CD4-positive, alpha-beta T cell treated with Interleukin-4 for 4 hours (primary cell): ENCODE results near the gene ZNF331.

Experiments used
- DNase-seq: peaks from one replicate; pipeline ENCODE4 v3.0.0-alpha.2; 2020

Gene ZNF331

DNA sequence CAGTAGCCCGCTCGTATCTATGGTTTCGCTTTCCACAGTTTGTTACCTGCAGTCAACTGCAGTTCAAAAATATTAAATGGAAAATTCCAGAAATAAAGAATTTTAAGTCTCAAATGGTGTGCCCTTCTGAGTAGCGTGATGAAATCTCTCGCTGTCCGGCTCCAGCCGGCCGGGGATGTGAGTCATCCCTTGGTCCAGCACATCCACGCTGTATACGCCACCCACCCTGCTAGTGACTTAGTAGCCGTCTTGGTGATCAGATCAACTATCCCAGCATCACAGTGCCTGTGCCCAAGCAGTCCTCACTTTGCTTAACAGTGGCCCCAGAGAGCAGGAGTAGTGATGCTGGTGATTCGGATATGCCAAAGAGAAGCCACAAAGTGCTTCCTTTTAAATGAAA, 40.0 kb downstream of the ZNF331 start:
- DNase-seq: no peak

DNA sequence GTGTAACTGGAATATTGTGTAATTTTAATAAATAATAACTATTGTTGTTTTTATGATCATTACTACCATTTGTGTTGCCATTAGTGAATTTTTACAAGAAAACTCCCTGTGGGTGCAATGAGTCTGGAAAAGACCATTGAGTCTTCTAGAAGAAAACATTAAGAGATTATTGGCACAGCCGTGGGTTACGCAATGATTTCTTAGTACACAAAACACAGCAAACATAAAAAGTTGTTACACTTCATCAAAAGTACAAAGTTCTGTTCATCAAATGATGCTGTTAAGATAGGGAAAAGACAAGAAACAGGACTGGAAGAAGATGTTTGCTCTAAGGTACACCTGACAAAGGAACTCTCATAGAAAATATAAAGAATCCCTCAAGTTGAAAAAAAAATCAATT, 41.6 kb downstream of the ZNF331 start:
- no peak for DNase-seq

DNA sequence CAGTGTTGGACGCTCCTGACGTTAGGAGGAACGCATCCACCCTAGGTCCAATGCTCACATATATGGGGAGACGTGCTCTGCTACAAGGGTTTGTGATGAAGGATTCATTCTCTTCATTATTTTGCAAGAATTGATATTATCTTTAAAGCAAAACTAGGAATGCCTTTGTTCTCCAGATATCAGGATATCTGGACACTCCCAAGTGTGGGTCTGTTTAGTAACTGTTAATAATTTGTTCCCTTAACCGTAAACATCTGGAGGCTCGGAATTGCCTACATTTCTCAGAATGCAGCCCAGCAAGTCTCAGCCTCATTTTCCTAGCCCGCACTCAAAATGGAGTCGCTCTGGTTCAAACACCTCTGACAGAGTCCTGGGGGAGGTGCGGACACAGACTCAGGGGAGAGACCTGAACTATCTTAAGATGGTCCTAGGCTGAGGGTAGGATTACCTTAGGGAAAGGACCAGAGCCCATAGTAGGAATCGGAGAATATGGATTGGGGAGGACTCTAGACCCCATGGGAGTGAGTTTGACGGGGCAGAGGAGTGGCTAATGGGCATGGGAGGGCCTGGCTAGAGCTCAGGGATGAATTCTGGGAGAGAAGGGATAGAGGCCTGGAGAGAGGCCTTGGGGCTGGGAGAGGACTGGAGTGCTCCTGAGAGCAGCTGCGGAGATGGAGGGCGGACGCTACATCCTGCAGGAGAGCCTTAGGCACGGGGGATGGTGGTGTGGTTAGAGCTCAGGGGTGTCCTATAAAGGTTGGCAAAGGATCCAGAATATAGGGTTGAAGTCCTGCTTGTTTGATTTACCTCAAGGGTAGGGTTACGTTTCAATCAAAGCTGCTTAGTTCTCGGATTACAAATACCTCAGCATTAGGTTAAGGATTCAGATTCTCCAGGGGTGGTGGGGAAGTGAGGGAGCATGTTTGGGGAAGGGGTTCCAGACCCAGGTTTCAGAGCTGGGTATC, 43.2 kb downstream of the ZNF331 start:
- DNase-seq: no peak

DNA sequence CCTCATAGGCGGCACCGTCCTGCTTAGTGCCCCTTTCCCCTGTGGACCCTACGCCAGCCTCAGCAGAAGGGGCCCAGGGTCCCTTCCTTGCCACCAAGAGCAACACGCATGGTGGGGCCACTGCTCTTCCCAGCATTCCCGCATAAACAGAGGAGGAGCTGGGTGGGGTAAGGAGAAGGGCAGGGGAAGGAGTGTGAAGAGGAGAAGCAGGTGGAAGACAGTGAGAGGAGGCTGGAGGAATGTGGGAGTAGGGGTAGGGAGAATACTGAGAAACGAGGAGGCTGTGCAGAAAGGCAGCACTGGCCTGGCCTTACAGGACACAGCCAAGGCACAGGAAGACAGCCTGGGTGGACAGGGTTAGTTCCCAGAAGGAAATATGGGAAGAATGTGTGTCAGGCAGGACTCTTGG, 43.9 kb downstream of the ZNF331 start:
- no peak for DNase-seq

DNA sequence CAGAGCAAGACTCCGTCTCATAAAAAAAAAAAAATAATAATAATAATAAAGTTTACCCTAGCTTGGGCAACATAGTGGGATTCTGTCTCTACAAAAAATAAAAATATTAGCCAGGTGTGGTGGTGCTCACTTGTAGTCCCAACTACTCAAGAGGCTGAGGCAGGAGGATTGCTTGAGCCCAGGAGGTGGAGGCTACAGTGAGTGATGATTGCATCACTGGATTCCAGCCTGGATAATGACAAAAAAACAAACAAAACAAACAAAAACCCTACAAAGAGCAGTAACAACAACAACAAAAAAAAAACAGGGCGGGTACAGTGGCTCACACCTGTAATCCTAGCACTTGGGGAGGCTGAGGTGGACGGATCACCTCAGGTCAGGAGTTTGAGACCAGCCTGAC, 45.2 kb downstream of the ZNF331 start:
- DNase-seq: no peak

DNA sequence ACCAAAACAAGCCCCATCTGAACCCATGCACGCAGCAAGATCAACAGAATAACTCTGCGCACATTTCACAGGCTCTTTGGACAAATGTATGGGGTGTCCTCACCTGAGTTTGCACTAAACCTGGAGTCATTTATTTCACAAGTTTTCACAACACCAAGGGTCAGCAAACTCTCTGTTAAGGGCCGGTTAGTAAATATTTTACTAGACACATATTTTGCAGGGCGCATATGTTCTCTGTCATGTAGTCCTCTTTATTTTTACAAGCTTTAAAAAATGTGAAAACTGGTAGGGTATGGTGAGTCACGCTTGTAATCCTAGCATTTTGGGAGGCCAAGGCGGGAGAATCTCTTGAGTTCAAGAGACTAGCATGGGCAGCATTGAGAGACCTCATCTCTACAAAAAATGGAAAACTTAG, 48.3 kb downstream of the ZNF331 start:
- DNase-seq: no peak

DNA sequence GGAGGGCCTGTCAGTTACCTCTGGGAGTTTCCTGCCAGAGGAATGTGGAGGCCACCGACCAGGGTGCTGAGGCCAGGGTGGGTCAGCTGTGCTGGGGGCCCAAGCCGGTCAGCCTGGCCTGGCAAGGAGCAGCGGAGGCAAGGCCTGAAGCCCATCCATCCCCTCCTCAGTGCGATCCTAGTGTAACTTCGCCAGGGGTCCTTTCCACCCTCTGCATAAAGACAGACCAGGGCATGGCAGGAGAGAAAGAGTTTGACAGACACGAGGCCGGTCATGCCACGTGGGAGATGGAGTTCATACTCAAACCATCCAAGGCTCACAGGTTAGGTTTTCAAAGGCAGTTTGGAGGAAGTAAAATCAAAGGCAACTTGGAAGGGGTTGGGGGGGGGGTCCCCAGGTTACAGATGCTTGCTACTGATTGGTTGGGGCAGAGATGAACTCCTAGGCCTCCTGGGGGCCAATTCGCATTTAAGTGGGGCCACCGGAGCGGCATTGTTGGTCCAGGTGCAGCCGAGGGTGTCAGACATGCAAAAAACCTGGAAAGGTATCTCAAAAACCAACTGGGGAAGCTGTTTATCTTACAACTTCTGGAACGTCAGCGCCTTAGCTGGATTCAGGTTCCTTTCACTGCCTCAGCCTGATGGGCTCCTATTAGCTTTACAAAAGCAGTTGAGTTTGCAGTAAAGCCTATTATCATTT, 57.0 kb downstream of the ZNF331 start:
- no peak for DNase-seq

DNA sequence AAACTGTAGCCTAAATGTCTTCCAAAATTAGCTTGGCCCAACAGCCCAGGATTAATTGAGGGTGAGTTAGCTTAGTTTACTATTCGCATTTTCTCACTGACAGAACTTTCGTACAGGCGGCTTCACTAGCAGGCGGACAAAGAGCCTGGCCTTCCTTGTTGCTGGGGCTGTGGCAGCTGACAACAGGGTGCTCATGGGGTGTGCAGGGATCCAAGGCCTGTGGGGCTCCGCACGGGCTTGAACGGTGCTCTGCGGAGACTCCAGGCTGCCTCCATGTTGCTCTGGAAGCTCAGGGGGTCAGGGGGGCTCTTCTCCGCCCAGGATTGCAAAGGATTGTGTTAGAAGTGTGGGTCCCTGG, 57.5 kb downstream of the ZNF331 start:
- DNase-seq: no peak

DNA sequence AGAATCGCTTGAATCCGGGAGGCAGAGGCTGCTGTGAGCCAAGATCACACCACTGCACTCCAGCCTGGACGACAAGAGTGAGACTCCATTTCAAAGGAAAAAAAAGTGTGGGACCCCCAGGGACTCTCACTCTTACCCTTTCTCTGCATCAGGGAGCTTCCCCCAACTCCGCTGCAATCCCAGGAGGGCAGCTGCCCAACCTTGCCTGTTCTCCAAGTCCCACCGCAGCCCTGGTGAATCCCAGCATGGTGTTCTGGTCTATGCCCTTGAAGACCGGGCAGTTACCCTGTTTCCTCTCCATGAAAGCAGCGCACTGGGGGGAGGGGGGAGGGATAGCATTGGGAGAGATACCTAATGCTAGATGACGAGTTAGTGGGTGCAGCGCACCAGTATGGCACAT, 58.1 kb downstream of the ZNF331 start:
- DNase-seq: no peak

DNA sequence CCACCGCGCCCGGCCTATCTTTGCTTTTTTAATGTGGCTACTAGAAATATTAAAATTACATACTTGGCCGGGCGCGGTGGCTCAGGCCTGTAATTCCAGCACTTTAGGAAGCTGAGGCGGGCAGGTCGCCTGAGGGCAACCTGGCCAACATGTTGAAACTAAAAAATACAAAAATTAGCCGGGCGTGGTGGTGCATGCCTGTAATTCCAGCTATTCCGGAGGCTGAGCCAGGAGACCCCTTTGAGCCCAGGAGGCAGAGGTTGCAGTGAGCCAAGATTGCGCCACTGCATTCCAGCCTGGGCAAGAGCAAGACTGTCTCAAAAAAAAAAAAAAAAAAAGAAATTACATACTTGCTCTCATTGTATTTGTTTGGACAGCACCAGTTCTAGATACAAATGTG, 59.1 kb downstream of the ZNF331 start:
- no peak for DNase-seq

DNA sequence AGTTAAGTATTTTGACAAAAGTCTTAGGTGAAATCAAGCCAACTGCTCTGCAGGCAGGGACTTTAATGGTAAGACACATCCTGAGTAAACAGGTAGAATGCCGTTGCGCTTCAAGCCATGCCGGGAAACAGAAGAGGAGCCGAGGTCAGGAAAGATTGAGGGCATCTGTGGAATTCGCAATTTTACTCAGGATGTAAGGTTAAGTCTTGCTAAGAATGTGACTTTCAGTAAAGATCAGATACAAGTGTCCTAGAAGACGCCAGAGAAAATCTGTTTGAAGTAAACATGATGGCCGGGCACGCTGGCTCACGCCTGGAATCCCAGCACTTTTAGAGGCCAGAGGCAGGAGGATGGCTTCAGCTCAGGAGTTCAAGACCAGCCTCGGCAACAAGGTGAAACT, 60.4 kb downstream of the ZNF331 start:
- no peak for DNase-seq

DNA sequence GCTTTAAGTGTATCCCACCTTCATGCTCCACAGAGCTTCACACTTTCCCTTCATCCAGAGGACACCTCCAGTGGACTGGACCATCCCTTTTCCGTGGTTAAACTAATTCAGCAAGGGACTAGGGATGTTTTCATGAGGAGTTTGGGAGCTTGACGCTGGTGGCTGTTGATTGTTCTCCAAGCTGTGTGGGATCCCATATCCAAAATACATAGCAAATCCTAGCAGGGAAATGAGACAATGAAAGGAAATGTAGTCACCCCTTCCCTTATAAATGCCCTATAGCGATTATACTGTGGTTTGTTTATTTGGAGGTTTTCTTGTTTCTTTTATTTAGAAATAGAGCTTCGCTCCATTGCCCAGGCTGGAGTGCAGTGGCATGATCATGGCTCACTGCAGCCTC, 62.3 kb downstream of the ZNF331 start:
- DNase-seq: no peak

DNA sequence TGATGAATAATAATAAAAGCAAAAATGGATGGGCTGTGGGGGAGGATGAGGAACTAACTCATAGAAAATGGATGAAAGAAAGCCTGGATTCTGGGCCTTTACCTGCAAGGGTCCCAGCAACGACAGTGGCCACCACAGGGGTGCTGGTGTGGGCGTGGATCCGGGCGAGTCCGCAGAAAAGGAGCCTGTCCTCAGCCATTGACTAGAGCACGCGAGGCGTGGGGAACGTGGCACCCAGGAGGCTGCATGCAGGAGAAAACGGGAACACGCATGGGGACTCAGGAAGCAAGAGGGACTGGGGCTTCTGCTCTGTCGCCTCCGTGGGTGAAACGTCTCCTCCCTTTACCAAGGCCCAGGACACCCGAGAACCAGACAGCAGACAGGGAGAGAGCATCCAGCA, 68.1 kb downstream of the ZNF331 start:
- DNase-seq: no peak

DNA sequence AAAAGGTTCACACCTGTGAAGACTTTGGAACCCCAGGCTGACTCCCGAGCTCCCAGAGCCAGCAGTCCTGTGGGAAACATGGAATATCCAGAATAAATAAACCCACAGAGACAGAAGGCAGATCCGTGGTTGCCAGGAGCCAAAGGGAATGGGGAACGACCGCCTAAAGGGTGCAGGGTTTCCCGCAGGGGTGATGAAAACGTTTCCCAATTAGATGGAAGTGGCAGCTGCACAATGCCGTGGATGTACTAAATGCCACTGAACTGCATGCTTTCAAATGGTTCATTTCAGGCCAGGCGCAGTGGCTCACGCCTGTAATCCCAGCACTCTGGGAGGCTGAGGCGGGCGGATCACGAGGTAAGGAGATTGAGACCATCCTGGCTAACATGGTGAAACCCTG, 70.4 kb downstream of the ZNF331 start:
- no peak for DNase-seq

DNA sequence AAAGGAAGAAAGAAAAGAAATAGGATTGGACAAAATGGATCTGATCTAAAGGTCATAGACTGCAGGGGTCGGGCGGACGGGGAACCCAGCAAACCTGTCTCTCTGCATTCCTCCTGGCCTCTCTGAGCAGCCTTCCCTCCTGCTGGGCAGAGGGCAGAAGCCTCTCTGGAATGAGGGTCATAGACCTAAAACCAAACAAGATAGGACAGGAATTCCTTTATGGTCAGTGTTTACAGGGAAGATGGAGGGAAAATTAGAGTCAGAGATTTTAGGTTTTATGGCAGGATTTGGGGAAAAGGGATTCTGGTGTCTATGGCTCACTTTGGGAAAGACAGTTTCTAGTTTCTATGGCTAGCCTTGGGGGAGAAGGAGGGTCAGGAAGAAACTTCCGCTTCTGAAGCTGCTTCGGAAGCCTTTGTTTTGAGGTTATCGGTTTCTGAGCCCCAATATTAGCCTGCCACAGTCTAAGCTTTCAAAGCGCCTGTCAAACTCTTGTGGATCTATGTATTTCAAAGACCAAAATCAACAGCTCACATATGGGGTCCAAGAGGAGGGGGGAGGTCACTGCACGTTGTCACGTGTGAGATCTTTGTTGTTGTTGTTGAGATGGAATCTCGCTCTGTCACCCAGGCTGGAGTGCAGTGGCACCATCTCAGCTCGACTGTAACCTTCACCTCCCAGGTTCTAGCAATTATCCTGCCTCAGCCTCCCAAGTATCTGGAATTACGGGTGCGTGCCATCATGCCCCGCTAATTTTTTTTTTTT, 75.0 kb downstream of the ZNF331 start:
- no peak for DNase-seq

DNA sequence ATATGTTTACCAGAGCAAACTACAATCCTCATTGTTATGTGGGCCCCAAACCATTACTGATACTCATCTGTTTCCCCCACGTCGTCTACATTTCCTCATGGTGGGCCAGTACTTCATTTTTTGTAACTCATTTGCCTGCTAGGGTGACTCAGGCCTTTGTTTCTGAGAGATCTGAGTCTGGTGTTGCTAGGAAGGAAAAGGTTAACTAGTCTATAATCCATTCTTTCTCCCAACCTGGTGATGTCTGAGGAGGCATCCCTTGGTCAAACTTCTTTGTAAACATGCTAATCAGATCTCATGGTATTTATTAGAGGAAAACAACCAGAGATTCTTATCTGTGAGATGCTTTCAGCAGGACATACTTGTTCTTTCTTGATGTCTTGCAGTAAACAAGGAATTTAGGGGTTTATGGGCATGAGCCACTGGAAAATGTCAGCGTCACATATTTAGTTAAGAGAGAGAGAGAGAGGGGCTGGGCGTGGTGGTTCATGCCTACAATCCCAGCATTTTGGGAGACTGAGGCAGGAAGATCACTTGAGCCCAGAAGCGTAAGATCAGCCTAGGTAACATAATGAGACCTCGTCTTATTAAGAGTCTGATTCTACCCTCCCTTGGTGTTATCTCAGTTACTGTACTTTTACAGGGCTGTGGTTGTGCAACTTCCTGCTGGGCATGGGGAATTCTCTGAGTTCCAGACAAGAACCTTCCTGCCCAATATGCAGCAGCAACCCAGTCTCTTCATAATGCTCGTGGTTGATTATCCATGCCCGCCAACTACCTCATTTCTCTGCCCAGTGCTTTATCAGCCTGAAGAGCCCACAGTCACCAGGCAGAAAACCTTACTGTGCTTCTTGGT, 84.2 kb downstream of the ZNF331 start:
- DNase-seq: no peak

DNA sequence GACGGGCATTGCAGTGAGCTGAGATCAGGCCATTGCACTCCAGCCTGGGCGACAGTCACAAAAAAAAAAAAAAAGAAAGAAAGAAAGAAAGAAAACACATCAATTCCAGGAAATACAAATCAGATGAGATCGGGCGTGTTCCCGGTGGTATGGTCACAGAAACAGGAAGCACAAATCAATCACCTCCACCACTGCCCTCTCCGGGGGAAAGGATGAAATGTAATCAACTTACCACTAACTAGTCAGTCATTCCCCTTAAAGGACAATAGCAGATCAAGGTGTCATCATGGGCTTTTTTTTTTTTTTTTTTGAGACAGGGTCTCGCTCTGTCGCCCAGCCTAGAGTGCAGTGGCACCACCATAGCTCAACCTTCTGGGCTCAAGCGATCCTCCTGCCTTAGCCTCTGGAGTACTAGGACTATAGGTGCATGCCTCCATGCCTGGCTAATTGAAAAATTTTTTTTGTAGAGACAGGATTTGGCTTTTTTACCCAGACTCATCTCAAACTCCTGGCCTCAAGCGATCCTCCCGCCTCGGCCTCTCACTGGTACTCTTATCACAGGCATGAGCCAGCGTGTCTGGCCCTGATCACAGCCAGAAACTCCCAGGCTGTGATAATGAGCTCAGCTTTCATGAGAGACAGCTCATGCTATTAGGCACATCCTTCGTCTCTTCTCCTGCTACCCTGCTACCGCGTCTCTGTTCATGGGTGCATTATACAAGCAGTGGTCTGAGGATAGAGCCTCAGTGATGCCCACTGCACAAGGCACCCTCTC, 87.0 kb downstream of the ZNF331 start:
- DNase-seq: no peak

DNA sequence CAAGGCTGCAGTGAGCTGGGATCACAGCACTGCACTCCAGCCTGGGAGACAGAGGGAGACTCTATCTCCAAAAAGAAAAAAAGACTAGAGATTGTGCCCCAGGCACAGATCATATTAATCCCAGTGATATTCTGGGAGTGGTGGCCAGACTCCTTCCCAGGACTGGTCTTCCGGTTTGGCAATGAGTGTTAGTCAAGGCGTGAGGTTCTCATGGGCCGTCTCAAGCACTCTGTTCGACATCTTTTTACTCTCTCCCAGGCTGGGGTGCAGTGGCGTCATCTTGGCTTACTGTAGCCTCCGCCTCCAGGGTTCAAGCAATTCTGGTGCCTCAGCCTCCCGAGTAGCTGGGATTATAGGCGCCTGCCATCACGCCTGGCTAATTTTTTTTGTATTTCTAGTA, 88.5 kb downstream of the ZNF331 start:
- no peak for DNase-seq

DNA sequence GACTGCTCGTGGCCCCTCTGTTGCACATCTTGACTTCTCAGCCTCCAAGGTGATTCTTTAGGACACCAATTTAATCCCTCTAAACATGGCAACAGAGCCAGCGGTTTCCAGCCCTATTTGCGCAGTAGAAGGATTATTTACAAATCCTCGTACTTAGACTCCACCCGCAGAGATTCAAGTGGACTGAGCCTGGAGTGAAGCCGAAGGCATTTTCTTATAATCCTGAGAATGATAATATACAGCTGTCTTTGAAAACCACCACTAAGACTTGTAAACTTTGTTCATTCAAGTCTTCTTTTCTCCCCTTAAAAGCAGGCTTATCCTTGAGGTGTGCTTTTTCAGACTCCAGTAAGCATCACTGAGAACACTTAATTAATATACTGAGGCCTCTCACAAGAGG, 89.0 kb downstream of the ZNF331 start:
- DNase-seq: no peak
